ENCODE measurements around the gene CCNB1IP1. TPM values are rescaled to one million over a fixed set of nuclear protein-coding genes. Genes with fewer than 3 reads are reported as not detected.

CCNB1IP1 gene
- 80.0 and 116 TPM in 2 replicates for total RNA-seq

DNA sequence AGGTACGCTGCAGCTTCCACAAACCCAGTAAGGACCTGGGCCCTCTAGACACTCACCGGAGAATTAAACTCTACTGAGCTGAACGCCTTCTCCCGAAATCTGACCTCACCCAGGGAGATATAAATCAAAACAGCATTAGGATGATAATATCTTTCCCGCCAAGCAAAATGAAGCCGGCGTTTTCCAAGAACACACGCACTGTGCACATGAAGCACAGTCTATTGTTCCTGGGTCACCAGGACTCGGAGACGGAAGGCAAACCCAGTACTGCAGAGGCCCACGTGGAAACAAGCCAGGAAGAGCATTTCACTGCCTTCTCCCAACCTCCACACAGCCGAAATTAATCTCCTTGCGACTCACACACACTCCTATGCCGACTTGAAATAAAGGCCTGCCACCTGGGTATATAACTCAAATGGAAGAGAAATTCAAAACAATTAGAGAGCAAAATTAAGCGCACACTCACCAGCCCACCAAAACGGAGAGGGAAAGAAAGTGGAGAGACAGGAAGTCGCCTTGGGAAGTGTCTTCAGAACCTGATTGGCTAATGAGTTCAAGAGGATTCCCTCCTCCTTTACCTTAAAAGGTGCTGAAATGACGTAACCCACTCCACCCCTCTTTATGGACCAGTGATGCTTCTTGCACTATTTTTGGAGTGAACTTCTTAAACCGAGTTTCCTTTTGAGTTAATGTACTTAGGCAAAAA is at the start of gene CCNB1IP1:
Gene CCNB1IP1, minus strand, starts transcription at position 492 of the 706 bp plus-strand sequence. CDS start 16,756 bp downstream, outside the sequence.

GRCh38 chr14:20343092-20343861 is 10.2 kb upstream of the CCNB1IP1 start, which contains the start of gene PARP2:
PARP2 (plus strand) TSS chr14:20343635; CDS start chr14:20343642, 7 bp downstream.

GRCh38 chr14:20305265-20306078 is 27.6 kb downstream of the CCNB1IP1 start, which contains the start of gene TTC5:
TTC5 (minus strand) TSS chr14:20305951; CDS start chr14:20305937, 14 bp downstream.

Other genes starting within 250 kb of the CCNB1IP1 start
- not detected in 2 replicates for gene OR4K17, start 222.5 kb downstream of the CCNB1IP1 start, total RNA-seq
- not detected in 2 replicates for gene OR4N5, start 194.5 kb downstream of the CCNB1IP1 start, total RNA-seq
- not detected in 2 replicates for gene OR11G2, start 142.4 kb downstream of the CCNB1IP1 start, total RNA-seq
- not detected in 2 replicates for gene OR11H6, start 109.6 kb downstream of the CCNB1IP1 start, total RNA-seq
- not detected in 2 replicates for gene OR11H7, start 104.3 kb downstream of the CCNB1IP1 start, total RNA-seq
- not detected in 2 replicates for gene OR11H4, start 94.0 kb downstream of the CCNB1IP1 start, total RNA-seq
- 12.9 and 15.8 TPM in 2 replicates for gene TTC5, start 27.3 kb downstream of the CCNB1IP1 start, total RNA-seq
- 6.3 and 12.9 TPM in 2 replicates for gene PARP2, start 10.4 kb upstream of the CCNB1IP1 start, total RNA-seq
- 8.8 and 16.8 TPM in 2 replicates for gene TEP1, start 80.2 kb upstream of the CCNB1IP1 start, total RNA-seq
- gene KLHL33, start 102.9 kb upstream of the CCNB1IP1 start, total RNA-seq = 0.13 TPM in 1 of 2 replicates, not detected in the other
- 17.4 and 52.4 TPM in 2 replicates for gene OSGEP, start 121.5 kb upstream of the CCNB1IP1 start, total RNA-seq
- gene APEX1, start 121.9 kb upstream of the CCNB1IP1 start, total RNA-seq = 196 and 208 TPM in 2 replicates
- 12.2 and 16.9 TPM in 2 replicates for gene PIP4P1, start 128.2 kb upstream of the CCNB1IP1 start, total RNA-seq
- gene PNP, start 136.1 kb upstream of the CCNB1IP1 start, total RNA-seq = 15.6 and 42.8 TPM in 2 replicates
- not detected in 2 replicates for gene RNASE10, start 172.3 kb upstream of the CCNB1IP1 start, total RNA-seq
- gene RNASE9, start 227.8 kb upstream of the CCNB1IP1 start, total RNA-seq = not detected in 2 replicates

All from epithelial cell of alveolus of lung (primary cell).